ENCODE results near the gene HSD17B3. TPM values are rescaled to one million over a fixed set of nuclear protein-coding genes. Genes with fewer than 3 reads are reported as not detected.

HSD17B3 gene
- polyA plus RNA-seq, 1 donor from 2014 or later, result not detected

- H3K4me2 ChIP-seq (ENCODE audit: low read length), result no peak overlapping the region
- TF ChIP-seq SMC3 (conservative IDR thresholded peaks at IDR 0.05; ENCODE audit: poor library complexity), result no peak
- no peak for TF ChIP-seq RAD21 (conservative IDR thresholded peaks at IDR 0.05)
- no peaks in the 10 kb centered on the region for H3K9me2 ChIP-seq (ENCODE audit: insufficient read depth, low read length)
- H3K9ac ChIP-seq (ENCODE audit: low read length), result no peak overlapping the region
- H3K27me3 ChIP-seq (ENCODE audit: insufficient read depth, low read depth, low read length), result no peaks in the 10 kb centered on the region
- H3K9me3 ChIP-seq (ENCODE audit: low read length), result no peaks in the 10 kb centered on the region
- no peaks in the 10 kb centered on the region for H3K79me2 ChIP-seq (replicated peaks; ENCODE audit: insufficient read depth, low read length)
- no peaks in the 10 kb centered on the region for H4K20me1 ChIP-seq (ENCODE audit: insufficient read depth)
- no peaks in the 10 kb centered on the region for H3F3A ChIP-seq (ENCODE audit: insufficient read depth, low read length, poor library complexity, severe bottlenecking)
- H2AFZ ChIP-seq (ENCODE audit: low read depth, low read length), result no peak overlapping the region
- H3K4me3 ChIP-seq (ENCODE audit: low read length), result no peak overlapping the region
- H3K27ac ChIP-seq (ENCODE audit: low read length), result no peak overlapping the region
- no peaks in the 10 kb centered on the region for H3K36me3 ChIP-seq (ENCODE audit: insufficient read depth, low read length)
Observed at GRCh38 chr9:96342571-96343245, 40.7 kb upstream of the HSD17B3 start.

GRCh38 chr9:96340707-96341106, 38.7 kb upstream of the HSD17B3 start:
- no peaks in the 10 kb centered on the region for H3K9me2 ChIP-seq (ENCODE audit: insufficient read depth, low read length)
- no peak overlapping the region for H2AFZ ChIP-seq (ENCODE audit: low read depth, low read length)
- no peaks in the 10 kb centered on the region for H3F3A ChIP-seq (ENCODE audit: insufficient read depth, low read length, poor library complexity, severe bottlenecking)
- H3K36me3 ChIP-seq (ENCODE audit: insufficient read depth, low read length), result no peaks in the 10 kb centered on the region
- H3K4me2 ChIP-seq (ENCODE audit: low read length), result no peak overlapping the region
- H3K27ac ChIP-seq (ENCODE audit: low read length), result no peak overlapping the region
- H3K9ac ChIP-seq (ENCODE audit: low read length), result no peak overlapping the region
- H3K79me2 ChIP-seq (replicated peaks; ENCODE audit: insufficient read depth, low read length), result no peaks in the 10 kb centered on the region
- no peaks in the 10 kb centered on the region for H4K20me1 ChIP-seq (ENCODE audit: insufficient read depth)
- no peaks in the 10 kb centered on the region for H3K9me3 ChIP-seq (ENCODE audit: low read length)
- no peak overlapping the region for H3K4me3 ChIP-seq (ENCODE audit: low read length)
- no peak for TF ChIP-seq TAF1 (IDR thresholded peaks at IDR 0.05; ENCODE audit: low read depth)
- TF ChIP-seq EP300 (conservative IDR thresholded peaks at IDR 0.05; ENCODE audit: poor library complexity, severe bottlenecking), result no peak
- no peak for TF ChIP-seq SMC3 (conservative IDR thresholded peaks at IDR 0.05; ENCODE audit: poor library complexity)
- no peak for TF ChIP-seq POLR2AphosphoS5 (IDR thresholded peaks at IDR 0.05)
- no peak for TF ChIP-seq CTCF (IDR thresholded peaks at IDR 0.05; ENCODE audit: poor library complexity, severe bottlenecking)
- no peaks in the 10 kb centered on the region for H3K27me3 ChIP-seq (ENCODE audit: insufficient read depth, low read depth, low read length)

GRCh38 chr9:96338299-96338698, 36.3 kb upstream of the HSD17B3 start:
- no peak overlapping the region for H2AFZ ChIP-seq (ENCODE audit: low read depth, low read length)
- H4K20me1 ChIP-seq (ENCODE audit: insufficient read depth), result no peaks in the 10 kb centered on the region
- H3K4me3 ChIP-seq (ENCODE audit: low read length), result no peak overlapping the region
- no peaks in the 10 kb centered on the region for H3K9me2 ChIP-seq (ENCODE audit: insufficient read depth, low read length)
- H3K27me3 ChIP-seq (ENCODE audit: insufficient read depth, low read depth, low read length), result no peaks in the 10 kb centered on the region
- H3K27ac ChIP-seq (ENCODE audit: low read length), result no peak overlapping the region
- no peak for TF ChIP-seq SMC3 (conservative IDR thresholded peaks at IDR 0.05; ENCODE audit: poor library complexity)
- no peak for TF ChIP-seq MXI1 (conservative IDR thresholded peaks at IDR 0.05; ENCODE audit: poor library complexity, severe bottlenecking)
- no peak for TF ChIP-seq CTCF (IDR thresholded peaks at IDR 0.05; ENCODE audit: poor library complexity, severe bottlenecking)
- TF ChIP-seq POLR2AphosphoS5 (IDR thresholded peaks at IDR 0.05), result no peak
- TF ChIP-seq RAD21 (conservative IDR thresholded peaks at IDR 0.05), result no peak
- TF ChIP-seq REST (IDR thresholded peaks at IDR 0.05; ENCODE audit: borderline replicate concordance), result no peak
- no peaks in the 10 kb centered on the region for H3K79me2 ChIP-seq (replicated peaks; ENCODE audit: insufficient read depth, low read length)
- no peaks in the 10 kb centered on the region for H3K9me3 ChIP-seq (ENCODE audit: low read length)
- no peak overlapping the region for H3K4me2 ChIP-seq (ENCODE audit: low read length)
- H3K9ac ChIP-seq (ENCODE audit: low read length), result no peak overlapping the region
- H3K36me3 ChIP-seq (ENCODE audit: insufficient read depth, low read length), result no peaks in the 10 kb centered on the region
- no peaks in the 10 kb centered on the region for H3F3A ChIP-seq (ENCODE audit: insufficient read depth, low read length, poor library complexity, severe bottlenecking)
